ENCODE measurements around the gene RFX8. TPM values are rescaled to one million over a fixed set of nuclear protein-coding genes. Genes with fewer than 3 reads are reported as not detected.

Gene RFX8
- total RNA-seq, 4 donors from 2014 or later = 1.4 to 6.9 (median 3.9) TPM

- no peak overlapping the region for H3K27ac ChIP-seq
- WGBS, 2 donors = 92 to 93% methylated on average over 6 of the region's 6 CpGs
- no peaks in the 10 kb centered on the region for H3K4me1 ChIP-seq
- no peak for DNase-seq (ENCODE audit: low spot score in 2 of 2)
- H3K9me3 ChIP-seq = peaks cover 0 to 8% (median 0%) of the 10 kb centered on the region in 4 donors
- H3K36me3 ChIP-seq = no peaks in the 10 kb centered on the region
- H3K27me3 ChIP-seq = no peaks in the 10 kb centered on the region
- TF ChIP-seq EP300 (IDR thresholded peaks at IDR 0.05) (no peak), POLR2A (IDR thresholded peaks at IDR 0.05) (no peak)
- no peak overlapping the region for H3K4me3 ChIP-seq
These were observed 18.1 kb upstream of the RFX8 start for GRCh38 chr2:101492936-101493473.

- no peaks in the 10 kb centered on the region for H3K27me3 ChIP-seq
- no peaks in the 10 kb centered on the region for H3K36me3 ChIP-seq
- no peak overlapping the region for H3K4me3 ChIP-seq
- 89 to 94% methylated on average over 5 of the region's 5 CpGs for WGBS, 2 donors
- H3K9me3 ChIP-seq = peaks cover 0 to 8% (median 0%) of the 10 kb centered on the region in 4 donors
- H3K4me1 ChIP-seq = no peaks in the 10 kb centered on the region
- no peak overlapping the region for H3K27ac ChIP-seq
- DNase-seq (ENCODE audit: low spot score in 2 of 2) = no peak
- TF ChIP-seq CTCF (IDR thresholded peaks at IDR 0.05) = no peak
- TF ChIP-seq POLR2A (IDR thresholded peaks at IDR 0.05) = no peak
- TF ChIP-seq EP300 (IDR thresholded peaks at IDR 0.05) = no peak
These were observed 12.1 kb upstream of the RFX8 start for GRCh38 chr2:101486994-101487393.

DNA sequence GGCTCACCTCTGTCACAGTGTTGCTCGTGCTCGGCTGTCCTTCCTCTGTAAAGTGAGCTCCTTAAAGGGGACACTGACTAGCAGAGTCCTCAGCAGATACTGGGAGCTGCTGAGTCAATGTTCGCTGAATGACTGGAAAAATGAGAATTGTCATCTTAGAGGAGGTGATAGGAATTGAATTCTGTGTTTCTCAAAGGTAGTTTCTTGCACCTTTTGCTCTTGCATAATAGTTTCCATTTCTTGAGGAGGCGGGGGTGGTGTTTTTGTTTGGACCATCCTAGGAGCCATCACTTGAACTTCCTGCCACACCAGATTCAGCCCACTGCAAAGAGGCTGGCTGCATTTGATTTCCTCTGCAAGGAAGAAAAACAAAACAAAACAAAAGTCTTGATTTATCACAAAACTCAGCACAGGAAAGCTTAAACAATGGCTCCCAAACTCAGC is 11.4 kb upstream of the RFX8 start:
- TF ChIP-seq CTCF (IDR thresholded peaks at IDR 0.05) = no peak
- TF ChIP-seq POLR2A (IDR thresholded peaks at IDR 0.05) = no peak
- no peak for TF ChIP-seq EP300 (IDR thresholded peaks at IDR 0.05)
- Histone ChIP-seq H3K4me1 (no peaks in the 10 kb centered on the region), H3K27ac (no peak overlapping the region), H3K27me3 (no peaks in the 10 kb centered on the region), H3K4me3 (no peak overlapping the region), H3K36me3 (no peaks in the 10 kb centered on the region), H3K9me3 (peaks cover 0 to 8% (median 0%) of the 10 kb centered on the region in 4 donors)
- no peak for DNase-seq (ENCODE audit: low spot score in 2 of 2)
- WGBS, 2 donors = 59 to 74% methylated on average over 4 of the region's 4 CpGs

GRCh38 chr2:101485856-101486255 is 10.9 kb upstream of the RFX8 start:
- WGBS, 2 donors = 83 to 93% methylated on average over 4 of the region's 4 CpGs

GRCh38 chr2:101480764-101481163 is 5.9 kb upstream of the RFX8 start:
- Histone ChIP-seq H3K4me3 (no peak overlapping the region), H3K27me3 (no peaks in the 10 kb centered on the region), H3K27ac (no peak overlapping the region), H3K4me1 (no peaks in the 10 kb centered on the region), H3K9me3 (no peaks in the 10 kb centered on the region), H3K36me3 (no peaks in the 10 kb centered on the region)
- WGBS, 2 donors = 93 to 96% methylated on average over 8 of the region's 8 CpGs
- DNase-seq (ENCODE audit: low spot score in 2 of 2) = no peak
- no peak for TF ChIP-seq EP300 (IDR thresholded peaks at IDR 0.05)
- no peak for TF ChIP-seq CTCF (IDR thresholded peaks at IDR 0.05)
- TF ChIP-seq POLR2A (IDR thresholded peaks at IDR 0.05) = no peak

More at GRCh38 chr2:101485856-101486255, 10.9 kb upstream of the RFX8 start:
- Histone ChIP-seq H3K9me3 (peaks cover 0 to 8% (median 0%) of the 10 kb centered on the region in 4 donors), H3K36me3 (no peaks in the 10 kb centered on the region), H3K27me3 (no peaks in the 10 kb centered on the region), H3K4me3 (no peak overlapping the region), H3K27ac (no peak overlapping the region), H3K4me1 (no peaks in the 10 kb centered on the region)
- TF ChIP-seq POLR2A (IDR thresholded peaks at IDR 0.05) (no peak), EP300 (IDR thresholded peaks at IDR 0.05) (no peak), CTCF (IDR thresholded peaks at IDR 0.05) (no peak)
- no peak for DNase-seq (ENCODE audit: low spot score in 2 of 2)

Measured in tibial nerve (tissue), 4 donors.